HG03045 (cell line): ENCODE results near the gene LHX4.

Experiments used
- ATAC-seq: cut with Tn5 transposase; IDR thresholded peaks from one replicate; pipeline ENCODE4 v1.9.1; 2021; ENCODE audit warnings: mild to moderate bottlenecking, moderate library complexity; ENCODE audit not compliant: unreplicated experiment

LHX4 gene

GRCh38 chr1:180294711-180295110 lies 64.6 kb downstream of the LHX4 start:
- no peak for ATAC-seq

GRCh38 chr1:180295999-180296398 lies 65.9 kb downstream of the LHX4 start:
- ATAC-seq = no peak

- no peak for ATAC-seq
These were observed 69.6 kb downstream of the LHX4 start for GRCh38 chr1:180299479-180300221.

DNA sequence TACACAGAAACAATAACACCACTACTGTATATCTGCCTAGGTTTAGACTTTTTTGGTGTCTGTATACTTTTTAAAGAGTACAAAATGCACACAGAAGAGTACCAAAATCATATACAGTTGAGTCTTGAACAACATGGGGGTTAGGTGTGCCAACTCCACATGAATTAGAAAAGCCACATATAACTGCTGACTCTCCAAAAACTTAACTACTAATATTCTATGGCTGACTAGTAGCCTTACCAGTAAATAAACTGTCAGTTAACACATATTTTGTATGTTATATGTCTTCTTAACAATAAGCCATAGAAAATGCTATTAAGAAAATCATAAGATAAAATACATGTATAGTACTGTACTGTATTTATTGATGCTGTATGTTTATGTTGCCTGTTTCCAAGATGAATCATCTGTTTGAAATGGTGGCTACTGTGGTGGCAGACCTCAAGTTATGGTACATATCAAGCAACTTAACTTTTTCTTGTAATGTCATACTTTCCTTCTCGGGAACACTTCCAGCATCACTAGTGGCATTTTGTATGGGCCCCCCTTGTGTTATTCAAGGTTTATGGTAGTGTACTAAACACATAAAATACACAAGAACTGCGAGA lies 71.2 kb downstream of the LHX4 start:
- ATAC-seq = no peak

GRCh38 chr1:180309338-180309737 lies 79.3 kb downstream of the LHX4 start:
- no peak for ATAC-seq

DNA sequence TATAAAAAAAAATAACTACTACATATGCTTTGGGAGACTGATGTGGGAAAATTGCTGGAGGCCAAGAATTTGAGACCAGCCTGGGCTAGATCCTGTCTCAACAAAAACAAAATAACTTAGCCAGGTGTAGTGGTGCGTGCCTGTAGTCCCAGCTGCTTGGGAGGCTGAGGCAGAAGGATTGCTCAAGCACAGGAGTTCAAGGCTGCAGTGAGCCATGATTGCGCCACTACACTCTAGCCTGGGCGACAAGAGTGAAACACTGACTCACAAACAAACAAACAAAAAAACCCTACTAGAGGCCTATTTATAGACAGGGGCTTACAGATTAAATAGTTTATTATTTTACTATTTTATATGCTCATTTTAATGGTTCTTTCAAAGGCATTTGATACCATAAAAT lies 80.0 kb downstream of the LHX4 start:
- ATAC-seq = no peak

GRCh38 chr1:180311011-180311730 lies 81.1 kb downstream of the LHX4 start:
- no peak for ATAC-seq

DNA sequence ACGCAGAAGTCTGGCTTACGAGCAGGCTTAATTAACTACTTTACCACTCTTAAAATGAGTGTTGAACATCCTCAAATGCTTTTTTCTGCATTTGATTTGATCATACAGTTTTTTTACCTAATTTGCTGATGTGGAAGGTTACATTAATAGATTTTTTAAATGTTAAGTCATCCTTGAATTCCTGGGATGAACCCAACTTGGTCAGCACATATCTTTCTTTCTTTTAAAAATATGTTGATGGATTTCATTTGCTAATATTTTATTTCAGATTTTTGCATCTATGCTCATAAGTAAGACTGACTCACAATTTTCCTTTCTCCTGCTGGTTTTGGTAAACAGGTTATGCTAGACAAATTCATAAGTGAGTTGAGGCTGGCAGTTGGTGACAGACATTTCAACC lies 82.9 kb downstream of the LHX4 start:
- ATAC-seq = no peak

DNA sequence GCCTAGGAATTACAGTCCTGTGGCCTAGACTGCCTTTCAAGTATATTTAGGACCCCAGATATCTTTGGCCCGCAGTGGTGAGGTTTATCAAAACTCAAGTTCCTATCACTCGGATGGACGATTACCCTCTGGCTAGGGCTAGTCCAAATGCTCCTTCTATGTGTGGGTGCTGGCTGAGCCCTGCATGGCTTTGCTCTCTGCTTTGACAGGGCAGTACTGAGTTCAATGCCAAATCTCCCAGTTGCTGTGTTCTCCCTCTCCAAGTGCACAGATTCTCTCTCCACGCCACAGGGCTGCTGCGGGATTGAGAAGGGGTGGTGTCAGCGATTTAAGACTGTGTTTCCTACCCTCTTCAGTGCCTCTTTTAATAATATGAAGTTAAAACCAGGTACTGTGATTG lies 97.0 kb downstream of the LHX4 start:
- ATAC-seq = no peak
